ENCODE results near the gene B3GNT3. TPM values are rescaled to one million over a fixed set of nuclear protein-coding genes. Genes with fewer than 3 reads are reported as not detected.
A peak's percentile ranks its signal among the peaks of the same experiment; 100 is the strongest.

The B3GNT3 gene
- total and polyA plus RNA-seq, 2 experiments from 2014 or later, result not detected

DNA sequence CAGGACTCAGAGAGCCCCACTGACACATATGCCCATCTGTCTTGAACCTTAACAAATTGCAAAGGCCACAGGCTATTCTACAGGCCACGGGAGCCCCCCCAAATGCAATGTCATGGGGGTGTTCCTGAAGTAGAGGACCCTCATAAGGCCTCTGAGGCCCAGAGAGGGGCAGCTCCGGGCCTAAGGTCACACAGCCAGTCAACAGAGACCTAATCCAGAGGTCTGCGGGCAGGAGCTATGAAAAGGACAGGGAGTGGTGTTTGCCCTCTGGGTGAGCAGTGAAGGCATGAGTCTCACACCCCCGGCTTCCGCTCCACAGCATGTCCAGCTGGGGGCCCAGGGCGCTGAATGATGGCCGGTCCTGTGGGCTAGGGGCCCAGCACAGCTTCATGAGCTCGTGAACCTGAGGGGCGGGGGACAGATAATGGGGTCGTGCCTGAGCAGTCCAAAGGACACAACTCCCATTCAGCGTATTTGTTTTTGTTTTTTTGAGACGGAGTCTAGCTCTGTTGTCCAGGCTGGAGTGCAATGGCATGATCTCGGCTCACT, 31.6 kb downstream of the B3GNT3 start:
- no peaks in the 10 kb centered on the region for H3K9me3 ChIP-seq (ENCODE audit: low read depth)
- H3K36me3 ChIP-seq, result no peaks in the 10 kb centered on the region
- no peaks in the 10 kb centered on the region for H3K27me3 ChIP-seq
- DNase-seq (ENCODE audit: low read depth in 1 of 2, low spot score in 1 of 2), result no peak
- H3K4me1 ChIP-seq (ENCODE audit: low read depth), result no peaks in the 10 kb centered on the region
- TF ChIP-seq, protein P1, sequence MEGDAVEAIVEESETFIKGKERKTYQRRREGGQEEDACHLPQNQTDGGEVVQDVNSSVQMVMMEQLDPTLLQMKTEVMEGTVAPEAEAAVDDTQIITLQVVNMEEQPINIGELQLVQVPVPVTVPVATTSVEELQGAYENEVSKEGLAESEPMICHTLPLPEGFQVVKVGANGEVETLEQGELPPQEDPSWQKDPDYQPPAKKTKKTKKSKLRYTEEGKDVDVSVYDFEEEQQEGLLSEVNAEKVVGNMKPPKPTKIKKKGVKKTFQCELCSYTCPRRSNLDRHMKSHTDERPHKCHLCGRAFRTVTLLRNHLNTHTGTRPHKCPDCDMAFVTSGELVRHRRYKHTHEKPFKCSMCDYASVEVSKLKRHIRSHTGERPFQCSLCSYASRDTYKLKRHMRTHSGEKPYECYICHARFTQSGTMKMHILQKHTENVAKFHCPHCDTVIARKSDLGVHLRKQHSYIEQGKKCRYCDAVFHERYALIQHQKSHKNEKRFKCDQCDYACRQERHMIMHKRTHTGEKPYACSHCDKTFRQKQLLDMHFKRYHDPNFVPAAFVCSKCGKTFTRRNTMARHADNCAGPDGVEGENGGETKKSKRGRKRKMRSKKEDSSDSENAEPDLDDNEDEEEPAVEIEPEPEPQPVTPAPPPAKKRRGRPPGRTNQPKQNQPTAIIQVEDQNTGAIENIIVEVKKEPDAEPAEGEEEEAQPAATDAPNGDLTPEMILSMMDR (IDR thresholded peaks at IDR 0.05; ENCODE audit: low read depth, low read length), result no peak
- no peak overlapping the region for H3K27ac ChIP-seq
- H3K4me3 ChIP-seq, result no peak overlapping the region

DNA sequence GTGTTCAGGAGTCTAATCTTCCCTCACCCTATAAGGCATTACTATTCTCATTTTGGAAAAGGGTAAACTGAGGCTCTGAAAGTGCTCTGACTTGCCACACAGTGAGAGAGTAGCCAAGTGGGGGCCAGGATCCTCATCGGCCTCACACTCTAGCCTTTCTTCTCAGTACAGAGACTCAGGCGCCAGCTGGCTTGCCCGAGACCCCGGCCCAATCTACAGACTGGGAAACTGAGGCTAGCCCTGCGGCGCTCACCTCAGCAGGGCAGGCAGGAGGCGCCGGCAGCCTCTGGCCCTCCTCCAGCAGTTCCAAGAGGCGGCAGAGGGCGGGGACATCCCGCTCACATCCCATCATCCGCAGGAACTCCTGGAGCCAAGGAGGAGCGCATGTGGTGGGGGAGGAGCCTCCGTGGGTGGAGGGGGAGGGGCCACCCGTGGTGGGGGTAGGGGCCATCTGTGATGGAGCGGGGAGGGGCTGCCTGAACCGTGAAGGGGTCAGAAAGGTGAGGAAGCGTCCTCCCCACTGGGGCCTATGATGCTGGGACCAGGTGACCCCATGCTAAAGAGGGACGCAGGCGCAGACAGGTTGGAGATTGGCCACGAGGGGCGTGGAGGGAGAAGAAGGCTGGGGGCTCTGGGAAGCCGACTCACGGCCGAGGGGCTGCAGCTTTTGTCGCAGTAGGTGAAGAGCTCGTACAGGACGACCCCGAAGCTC, 35.1 kb downstream of the B3GNT3 start:
- H3K4me1 ChIP-seq (ENCODE audit: low read depth), result no peaks in the 10 kb centered on the region

DNA sequence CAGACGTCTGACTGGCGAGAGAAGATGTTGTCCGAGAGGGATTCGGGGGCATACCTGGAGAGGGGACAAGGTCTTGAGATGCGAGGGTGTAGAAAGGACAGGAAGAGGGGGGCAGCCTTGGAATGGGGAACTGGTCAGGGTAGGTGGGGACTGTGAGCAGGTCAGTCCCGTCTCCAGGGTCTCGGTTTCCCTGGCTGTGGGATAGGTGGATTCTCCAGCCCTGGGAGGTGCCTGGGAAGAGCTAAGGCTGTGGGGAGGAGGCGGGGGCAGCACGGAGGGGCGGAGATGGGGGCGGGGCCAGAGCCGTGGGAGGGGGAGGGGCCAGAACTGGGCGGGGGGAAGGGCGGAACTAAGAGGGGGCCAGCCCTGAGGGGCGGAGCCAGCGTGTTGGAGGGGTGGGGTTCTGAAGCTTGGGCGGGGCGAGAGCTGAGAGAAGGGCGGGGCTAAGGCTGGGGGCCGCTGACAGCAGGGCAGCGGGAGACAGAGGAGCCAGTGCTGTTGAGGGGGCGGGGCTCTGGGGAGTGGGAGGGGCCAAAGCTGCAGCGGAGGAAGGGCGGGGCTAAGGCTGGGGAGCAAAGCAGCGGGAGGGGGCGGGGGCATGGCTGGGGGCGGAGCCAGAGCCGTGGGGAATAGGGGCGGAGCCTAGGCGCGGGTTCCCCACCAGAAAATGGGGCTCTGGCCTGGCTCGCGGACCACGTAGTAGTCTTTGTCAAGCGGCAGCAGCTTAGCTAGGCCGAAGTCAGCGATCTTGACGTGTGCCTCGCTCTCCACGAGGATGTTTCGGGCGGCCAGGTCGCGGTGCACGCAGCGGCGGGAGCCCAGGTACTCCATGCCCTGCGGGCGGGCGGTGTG, 35.9 kb downstream of the B3GNT3 start:
- TF ChIP-seq, protein P1 (IDR thresholded peaks at IDR 0.05; ENCODE audit: low read depth, low read length), result no peak

More for the DNA sequence above, 35.1 kb downstream of the B3GNT3 start:
- Histone ChIP-seq H3K4me3 (peak overlapping the region; percentile 15), H3K36me3 (no peaks in the 10 kb centered on the region), H3K27ac (peak overlapping the region; percentile 15), H3K9me3 (ENCODE audit: low read depth) (no peaks in the 10 kb centered on the region), H3K27me3 (no peaks in the 10 kb centered on the region)
- DNase-seq (ENCODE audit: low read depth in 1 of 2, low spot score in 1 of 2), result peak; percentile 31 to 69
- TF ChIP-seq, protein P1 (IDR thresholded peaks at IDR 0.05; ENCODE audit: low read depth, low read length), result no peak

DNA sequence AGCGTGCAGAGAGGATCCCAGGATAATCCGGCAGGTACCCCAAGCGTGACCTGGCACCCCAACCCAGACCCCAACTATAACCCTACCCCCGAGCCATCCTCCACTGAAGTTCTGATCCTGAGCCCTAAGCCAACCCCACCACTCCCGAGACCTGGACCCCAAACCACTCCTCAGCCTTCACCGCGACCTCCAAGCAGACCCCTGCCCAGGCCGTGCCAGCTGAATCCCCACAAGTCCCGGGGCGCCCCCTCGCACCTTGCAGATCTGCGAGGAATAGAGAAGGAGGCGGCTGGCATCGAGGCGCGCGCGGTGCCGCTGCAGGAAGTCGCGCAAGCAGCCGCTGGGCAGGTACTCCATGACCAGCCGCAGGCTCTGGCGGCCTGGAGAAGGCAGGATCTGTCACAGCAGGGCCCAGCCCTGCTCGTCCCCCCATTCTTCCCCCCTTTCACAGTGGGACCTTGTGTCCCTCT, 36.5 kb downstream of the B3GNT3 start:
- H3K36me3 ChIP-seq, result no peaks in the 10 kb centered on the region
- H3K9me3 ChIP-seq (ENCODE audit: low read depth), result no peaks in the 10 kb centered on the region
- no peak for DNase-seq (ENCODE audit: low read depth in 1 of 2, low spot score in 1 of 2)
- TF ChIP-seq, protein P1 (IDR thresholded peaks at IDR 0.05; ENCODE audit: low read depth, low read length), result no peak
- H3K27ac ChIP-seq, result no peak overlapping the region
- H3K4me1 ChIP-seq (ENCODE audit: low read depth), result no peaks in the 10 kb centered on the region
- H3K4me3 ChIP-seq, result no peak overlapping the region
- no peaks in the 10 kb centered on the region for H3K27me3 ChIP-seq

More for the DNA sequence above, 35.9 kb downstream of the B3GNT3 start:
- peak; percentile 67 to 86 for DNase-seq (ENCODE audit: low read depth in 1 of 2, low spot score in 1 of 2)
- no peaks in the 10 kb centered on the region for H3K27me3 ChIP-seq
- H3K4me3 ChIP-seq, result peak overlapping the region; percentile 15
- H3K9me3 ChIP-seq (ENCODE audit: low read depth), result no peaks in the 10 kb centered on the region
- peak overlapping the region; percentile 15 for H3K27ac ChIP-seq
- H3K4me1 ChIP-seq (ENCODE audit: low read depth), result no peaks in the 10 kb centered on the region
- no peaks in the 10 kb centered on the region for H3K36me3 ChIP-seq

DNA sequence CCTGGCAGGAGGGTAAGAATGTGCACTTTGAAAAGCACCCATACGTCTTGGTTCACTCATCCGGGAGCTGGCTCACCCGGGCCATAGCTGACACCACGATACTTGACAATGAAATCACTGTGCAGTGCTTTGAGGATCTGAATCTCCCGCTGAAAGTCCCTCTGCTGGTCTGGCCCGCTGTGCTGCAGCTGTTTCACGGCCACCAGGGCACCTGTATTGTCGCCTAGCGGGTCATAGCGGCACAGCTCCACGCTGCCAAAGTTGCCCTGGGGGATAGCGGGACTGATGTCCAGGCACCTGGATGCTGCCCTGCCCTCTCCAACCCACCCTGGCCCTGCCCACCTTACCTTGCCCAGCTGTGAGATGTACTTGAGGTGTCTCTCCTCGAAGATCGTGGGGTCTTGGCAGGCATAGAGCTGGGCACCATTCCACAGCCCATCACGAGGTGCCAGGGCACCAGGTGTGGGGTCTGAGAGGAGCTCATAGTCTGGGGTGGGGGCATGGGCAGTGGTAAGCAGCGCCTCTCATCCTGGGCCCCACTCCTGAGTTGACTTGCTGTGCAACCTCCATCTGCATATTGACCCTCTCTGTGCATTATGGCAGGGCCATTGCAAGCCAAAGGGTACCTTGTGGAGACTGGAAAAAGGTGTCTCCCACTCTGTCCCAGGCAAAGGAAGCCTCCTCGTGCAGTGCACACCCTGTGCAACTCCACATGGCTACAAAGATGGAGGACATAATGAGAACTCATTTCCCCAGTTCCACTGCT, 37.7 kb downstream of the B3GNT3 start:
- DNase-seq (ENCODE audit: low read depth in 1 of 2, low spot score in 1 of 2), result no peak
- Histone ChIP-seq H3K27me3 (no peaks in the 10 kb centered on the region), H3K27ac (no peak overlapping the region), H3K9me3 (ENCODE audit: low read depth) (no peaks in the 10 kb centered on the region), H3K4me1 (ENCODE audit: low read depth) (no peaks in the 10 kb centered on the region), H3K36me3 (no peaks in the 10 kb centered on the region), H3K4me3 (no peak overlapping the region)
- TF ChIP-seq, protein P1 (IDR thresholded peaks at IDR 0.05; ENCODE audit: low read depth, low read length), result no peak
